Midbrain (tissue), 1 donor: ENCODE data around the gene PAX5.

Experiments
- DNase-seq: peaks from one replicate; lab custom pipeline; 2025; lab: John Stamatoyannopoulos, UW

PAX5 gene

GRCh38 chr9:36987409-36987808 is 46.7 kb downstream of the PAX5 start:
- DNase-seq: no peak

- DNase-seq: no peak
Measured at GRCh38 chr9:36986468-36987408, 47.3 kb downstream of the PAX5 start.

GRCh38 chr9:36985769-36986467 is 48.1 kb downstream of the PAX5 start:
- no peak for DNase-seq

- DNase-seq: no peak
Measured at GRCh38 chr9:36985061-36985768, 48.9 kb downstream of the PAX5 start.

- DNase-seq: no peak
Measured at GRCh38 chr9:36980148-36980974, 53.7 kb downstream of the PAX5 start.

- DNase-seq: no peak
Measured at GRCh38 chr9:36976371-36977030, 57.6 kb downstream of the PAX5 start.

GRCh38 chr9:36974731-36975130 is 59.3 kb downstream of the PAX5 start:
- DNase-seq: no peak

GRCh38 chr9:36971935-36972488 is 62.1 kb downstream of the PAX5 start:
- DNase-seq: no peak

GRCh38 chr9:36970007-36970888 is 63.8 kb downstream of the PAX5 start:
- DNase-seq: no peak

- no peak for DNase-seq
Measured at GRCh38 chr9:36969216-36969771, 64.8 kb downstream of the PAX5 start.

- DNase-seq: no peak
Measured at GRCh38 chr9:36968574-36969215, 65.4 kb downstream of the PAX5 start.

- no peak for DNase-seq
Measured at GRCh38 chr9:36967997-36968396, 66.1 kb downstream of the PAX5 start.

- no peak for DNase-seq
Measured at GRCh38 chr9:36966371-36967097, 67.5 kb downstream of the PAX5 start.

GRCh38 chr9:36964791-36965190 is 69.3 kb downstream of the PAX5 start:
- no peak for DNase-seq

GRCh38 chr9:36963346-36963745 is 70.7 kb downstream of the PAX5 start:
- no peak for DNase-seq

GRCh38 chr9:36962691-36963090 is 71.4 kb downstream of the PAX5 start:
- DNase-seq: no peak

- no peak for DNase-seq
Measured at GRCh38 chr9:36961561-36962325, 72.3 kb downstream of the PAX5 start.
